ENCODE results near the gene SEMA4B.
A peak's percentile ranks its signal among the peaks of the same experiment; 100 is the strongest.

SEMA4B gene

GRCh38 chr15:90243943-90244639, 43.0 kb downstream of the SEMA4B start:
- H3K27ac ChIP-seq (ENCODE audit: low read length, poor library complexity, severe bottlenecking): no peak overlapping the region
- H3K4me3 ChIP-seq (ENCODE audit: insufficient read depth in 1 of 2, low read depth in 1 of 2, low read length in 2 of 2): no peak overlapping the region
- no peak overlapping the region for H4K91ac ChIP-seq (ENCODE audit: low read length)
- H2BK15ac ChIP-seq (ENCODE audit: low read depth, poor library complexity, severe bottlenecking): no peak overlapping the region
- peaks cover 0 to 15% of the 10 kb centered on the region in 2 experiments for H3K36me3 ChIP-seq (ENCODE audit: control insufficient read depth in 1 of 2, insufficient read depth in 2 of 2, low read depth in 1 of 2, low read length in 2 of 2)
- H3K4me1 ChIP-seq (ENCODE audit: control insufficient read depth, insufficient read depth, low read depth, low read length): peaks cover 3% of the 10 kb centered on the region
- no peak overlapping the region for H2BK12ac ChIP-seq (ENCODE audit: low read length in 2 of 2)
- H3K9me3 ChIP-seq (ENCODE audit: control insufficient read depth, low read length): no peaks in the 10 kb centered on the region
- no peaks in the 10 kb centered on the region for H3K79me1 ChIP-seq (replicated peaks; ENCODE audit: low read length, poor library complexity, severe bottlenecking)
- H3K9ac ChIP-seq (ENCODE audit: low read length): no peak overlapping the region
- H2BK5ac ChIP-seq (ENCODE audit: low read depth, low read length, poor library complexity, severe bottlenecking): no peak overlapping the region
- H3K23ac ChIP-seq (ENCODE audit: low read length in 2 of 2): no peak overlapping the region
- H4K8ac ChIP-seq (ENCODE audit: low read length): no peak overlapping the region
- H2AFZ ChIP-seq (ENCODE audit: low read depth, low read length): no peak overlapping the region
- H2BK120ac ChIP-seq (ENCODE audit: low read depth, low read length): no peak overlapping the region
- no peak for DNase-seq
- no peak overlapping the region for H3K14ac ChIP-seq (ENCODE audit: low read length in 2 of 2)
- no peak overlapping the region for H3K4me2 ChIP-seq (ENCODE audit: low read length, poor library complexity, severe bottlenecking)
- no peaks in the 10 kb centered on the region for H3K27me3 ChIP-seq (ENCODE audit: control insufficient read depth in 1 of 2, insufficient read depth in 1 of 2, low read length in 2 of 2)
- H3K4ac ChIP-seq (ENCODE audit: low read depth in 1 of 2, low read length in 2 of 2): no peak overlapping the region
- WGBS: 89% methylated on average over 10 of the region's 10 CpGs
- no peak overlapping the region for H2AK5ac ChIP-seq (ENCODE audit: low read length, severe bottlenecking)
- no peak overlapping the region for H3K18ac ChIP-seq (ENCODE audit: low read depth in 1 of 2, low read length in 2 of 2)

GRCh38 chr15:90248789-90249202, 47.7 kb downstream of the SEMA4B start:
- H2BK120ac ChIP-seq (ENCODE audit: low read depth, low read length): no peak overlapping the region
- no peak overlapping the region for H3K9ac ChIP-seq (ENCODE audit: low read length)
- H3K4me3 ChIP-seq (ENCODE audit: insufficient read depth in 1 of 2, low read depth in 1 of 2, low read length in 2 of 2): peak overlapping the region in 1 of 2 experiments; percentile 87
- no peaks in the 10 kb centered on the region for H3K9me3 ChIP-seq (ENCODE audit: control insufficient read depth, low read length)
- H3K27me3 ChIP-seq (ENCODE audit: control insufficient read depth in 1 of 2, insufficient read depth in 1 of 2, low read length in 2 of 2): no peaks in the 10 kb centered on the region
- H2AK5ac ChIP-seq (ENCODE audit: low read length, severe bottlenecking): no peak overlapping the region
- no peak overlapping the region for H4K91ac ChIP-seq (ENCODE audit: low read length)
- 85% methylated on average over 6 of the region's 6 CpGs for WGBS
- H2BK5ac ChIP-seq (ENCODE audit: low read depth, low read length, poor library complexity, severe bottlenecking): no peak overlapping the region
- H4K8ac ChIP-seq (ENCODE audit: low read length): peak overlapping the region; percentile 61
- H3K23ac ChIP-seq (ENCODE audit: low read length in 2 of 2): no peak overlapping the region
- H2BK15ac ChIP-seq (ENCODE audit: low read depth, poor library complexity, severe bottlenecking): peak overlapping the region; percentile 36
- no peaks in the 10 kb centered on the region for H3K36me3 ChIP-seq (ENCODE audit: control insufficient read depth in 1 of 2, insufficient read depth in 2 of 2, low read depth in 1 of 2, low read length in 2 of 2)
- H3K79me1 ChIP-seq (replicated peaks; ENCODE audit: low read length, poor library complexity, severe bottlenecking): no peaks in the 10 kb centered on the region
- peak overlapping the region; percentile 21 to 38 for H2BK12ac ChIP-seq (ENCODE audit: low read length in 2 of 2)
- peaks cover 10% of the 10 kb centered on the region for H3K4me1 ChIP-seq (ENCODE audit: control insufficient read depth, insufficient read depth, low read depth, low read length)
- no peak overlapping the region for H3K27ac ChIP-seq (ENCODE audit: low read length, poor library complexity, severe bottlenecking)
- no peak overlapping the region for H3K14ac ChIP-seq (ENCODE audit: low read length in 2 of 2)
- H3K4me2 ChIP-seq (ENCODE audit: low read length, poor library complexity, severe bottlenecking): no peak overlapping the region
- DNase-seq: peak; percentile 20
- H3K4ac ChIP-seq (ENCODE audit: low read depth in 1 of 2, low read length in 2 of 2): no peak overlapping the region
- no peak overlapping the region for H3K18ac ChIP-seq (ENCODE audit: low read depth in 1 of 2, low read length in 2 of 2)
- no peak overlapping the region for H2AFZ ChIP-seq (ENCODE audit: low read depth, low read length)

GRCh38 chr15:90249203-90249863, 48.2 kb downstream of the SEMA4B start, which contains the start of gene TTLL13:
TSS of gene TTLL13 (plus strand) at chr15:90249556. CDS start at chr15:90250631, 1,075 bp downstream.
- Histone ChIP-seq H2BK120ac (ENCODE audit: low read depth, low read length) (no peak within 1 kb of the TSS), H3K4me2 (ENCODE audit: low read length, poor library complexity, severe bottlenecking) (peak within 1 kb of the TSS; percentile 100), H3K18ac (ENCODE audit: low read depth in 1 of 2, low read length in 2 of 2) (peak within 1 kb of the TSS; percentile 49 to 53), H2AK5ac (ENCODE audit: low read length, severe bottlenecking) (no peak within 1 kb of the TSS), H3K27me3 (ENCODE audit: control insufficient read depth in 1 of 2, insufficient read depth in 1 of 2, low read length in 2 of 2) (no peaks in the 10 kb centered on the region), H2BK5ac (ENCODE audit: low read depth, low read length, poor library complexity, severe bottlenecking) (no peak within 1 kb of the TSS), H3K9me3 (ENCODE audit: control insufficient read depth, low read length) (no peaks in the 10 kb centered on the region), H3K79me1 (replicated peaks; ENCODE audit: low read length, poor library complexity, severe bottlenecking) (no peaks in the 10 kb centered on the region), H3K4me1 (ENCODE audit: control insufficient read depth, insufficient read depth, low read depth, low read length) (peaks cover 10% of the 10 kb centered on the region), H3K4me3 (ENCODE audit: insufficient read depth in 1 of 2, low read depth in 1 of 2, low read length in 2 of 2) (peak within 1 kb of the TSS; percentile 68 to 87), H3K14ac (ENCODE audit: low read length in 2 of 2) (peak within 1 kb of the TSS in 1 of 2 experiments; percentile 91), H3K9ac (ENCODE audit: low read length) (peak within 1 kb of the TSS; percentile 85), H4K8ac (ENCODE audit: low read length) (peak within 1 kb of the TSS; percentile 61), H3K23ac (ENCODE audit: low read length in 2 of 2) (no peak within 1 kb of the TSS), H3K4ac (ENCODE audit: low read depth in 1 of 2, low read length in 2 of 2) (peak within 1 kb of the TSS in 1 of 2 experiments; percentile 15), H2AFZ (ENCODE audit: low read depth, low read length) (peak within 1 kb of the TSS; percentile 79), H2BK12ac (ENCODE audit: low read length in 2 of 2) (peak within 1 kb of the TSS; percentile 38 to 63), H3K36me3 (ENCODE audit: control insufficient read depth in 1 of 2, insufficient read depth in 2 of 2, low read depth in 1 of 2, low read length in 2 of 2) (no peaks in the 10 kb centered on the region), H3K27ac (ENCODE audit: low read length, poor library complexity, severe bottlenecking) (no peak within 1 kb of the TSS), H2BK15ac (ENCODE audit: low read depth, poor library complexity, severe bottlenecking) (peak within 1 kb of the TSS; percentile 36), H4K91ac (ENCODE audit: low read length) (peak within 1 kb of the TSS; percentile 43)
- DNase-seq: peak; percentile 90
- WGBS: 5% methylated on average over 40 of the region's 44 CpGs

GRCh38 chr15:90257776-90258175, 56.6 kb downstream of the SEMA4B start:
- Histone ChIP-seq H3K9ac (ENCODE audit: low read length) (no peak overlapping the region), H3K4me2 (ENCODE audit: low read length, poor library complexity, severe bottlenecking) (no peak overlapping the region), H2AK5ac (ENCODE audit: low read length, severe bottlenecking) (no peak overlapping the region), H3K23ac (ENCODE audit: low read length in 2 of 2) (no peak overlapping the region), H3K4ac (ENCODE audit: low read depth in 1 of 2, low read length in 2 of 2) (no peak overlapping the region), H3K9me3 (ENCODE audit: control insufficient read depth, low read length) (no peaks in the 10 kb centered on the region), H3K36me3 (ENCODE audit: control insufficient read depth in 1 of 2, insufficient read depth in 2 of 2, low read depth in 1 of 2, low read length in 2 of 2) (no peaks in the 10 kb centered on the region), H4K91ac (ENCODE audit: low read length) (no peak overlapping the region), H3K4me1 (ENCODE audit: control insufficient read depth, insufficient read depth, low read depth, low read length) (no peaks in the 10 kb centered on the region), H2AFZ (ENCODE audit: low read depth, low read length) (no peak overlapping the region), H4K8ac (ENCODE audit: low read length) (no peak overlapping the region), H3K4me3 (ENCODE audit: insufficient read depth in 1 of 2, low read depth in 1 of 2, low read length in 2 of 2) (no peak overlapping the region), H2BK12ac (ENCODE audit: low read length in 2 of 2) (no peak overlapping the region), H3K79me1 (replicated peaks; ENCODE audit: low read length, poor library complexity, severe bottlenecking) (no peaks in the 10 kb centered on the region), H2BK15ac (ENCODE audit: low read depth, poor library complexity, severe bottlenecking) (no peak overlapping the region), H3K27me3 (ENCODE audit: control insufficient read depth in 1 of 2, insufficient read depth in 1 of 2, low read length in 2 of 2) (peaks cover 3 to 12% of the 10 kb centered on the region in 2 experiments), H3K27ac (ENCODE audit: low read length, poor library complexity, severe bottlenecking) (no peak overlapping the region), H2BK5ac (ENCODE audit: low read depth, low read length, poor library complexity, severe bottlenecking) (no peak overlapping the region), H3K18ac (ENCODE audit: low read depth in 1 of 2, low read length in 2 of 2) (no peak overlapping the region), H3K14ac (ENCODE audit: low read length in 2 of 2) (no peak overlapping the region), H2BK120ac (ENCODE audit: low read depth, low read length) (no peak overlapping the region)
- WGBS: 84% methylated on average over 6 of the region's 7 CpGs
- no peak for DNase-seq

Data from mesenchymal stem cell (in vitro differentiated cells and primary cell).